GM20000 (cell line): ENCODE measurements around the gene TP53I13.

Source experiments
- DNase-seq: peaks from one replicate; pipeline ENCODE4 v3.0.0; 2012; ENCODE audit warnings: low spot score
- TF ChIP-seq, protein P1 (sequence below): IDR thresholded peaks from 2 replicates; pipeline ENCODE4 v1.5.1; 2012; ENCODE audit warnings: mild to moderate bottlenecking, control low read depth; ENCODE audit errors: extremely low read depth, missing control alignments

The TP53I13 gene

DNA sequence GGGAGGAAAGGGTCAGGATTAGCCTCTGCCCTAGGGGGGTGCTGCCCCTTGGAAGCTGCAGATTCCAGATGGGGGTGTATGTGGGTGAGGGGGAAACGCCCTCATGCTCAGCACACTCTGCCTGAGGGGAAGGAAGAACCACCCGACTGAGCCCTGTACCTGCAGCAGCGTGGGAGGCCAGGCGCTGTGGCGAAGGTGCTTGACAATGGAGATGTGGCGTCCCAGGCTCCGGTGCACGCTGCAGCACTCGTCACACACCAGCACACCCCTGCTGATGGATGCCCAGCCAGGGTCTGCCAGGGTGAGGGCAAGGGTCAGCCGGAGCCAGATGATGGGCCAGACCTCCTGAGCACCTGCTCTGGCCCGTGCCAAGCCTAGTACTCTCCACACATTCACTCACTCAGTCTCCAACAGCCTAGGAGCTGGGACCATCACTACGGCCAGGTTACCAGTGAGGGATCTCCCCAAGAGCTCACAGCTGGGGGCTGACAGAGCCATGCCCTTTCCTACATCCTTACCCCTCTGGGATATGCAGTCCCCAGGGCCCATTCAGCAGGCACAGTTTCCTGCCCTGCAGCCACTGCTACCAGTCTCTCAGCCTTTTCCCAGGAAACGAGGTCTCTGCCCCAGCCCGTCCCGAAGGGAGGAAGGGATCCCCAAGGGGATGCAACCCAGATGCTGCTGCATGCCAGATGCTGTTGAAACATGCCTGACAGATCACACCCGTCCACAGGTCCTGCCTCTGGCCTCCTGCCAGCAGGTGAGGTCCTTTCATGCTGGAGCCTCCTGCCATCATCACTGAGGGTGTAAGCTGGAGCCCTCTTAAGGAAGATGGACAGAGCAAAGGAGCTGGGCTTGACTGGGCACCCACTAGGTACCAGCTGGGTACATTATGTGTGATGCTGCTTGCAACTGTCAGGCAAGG is 15.1 kb downstream of the TP53I13 start:
- no peak for DNase-seq
- TF ChIP-seq, protein P1, sequence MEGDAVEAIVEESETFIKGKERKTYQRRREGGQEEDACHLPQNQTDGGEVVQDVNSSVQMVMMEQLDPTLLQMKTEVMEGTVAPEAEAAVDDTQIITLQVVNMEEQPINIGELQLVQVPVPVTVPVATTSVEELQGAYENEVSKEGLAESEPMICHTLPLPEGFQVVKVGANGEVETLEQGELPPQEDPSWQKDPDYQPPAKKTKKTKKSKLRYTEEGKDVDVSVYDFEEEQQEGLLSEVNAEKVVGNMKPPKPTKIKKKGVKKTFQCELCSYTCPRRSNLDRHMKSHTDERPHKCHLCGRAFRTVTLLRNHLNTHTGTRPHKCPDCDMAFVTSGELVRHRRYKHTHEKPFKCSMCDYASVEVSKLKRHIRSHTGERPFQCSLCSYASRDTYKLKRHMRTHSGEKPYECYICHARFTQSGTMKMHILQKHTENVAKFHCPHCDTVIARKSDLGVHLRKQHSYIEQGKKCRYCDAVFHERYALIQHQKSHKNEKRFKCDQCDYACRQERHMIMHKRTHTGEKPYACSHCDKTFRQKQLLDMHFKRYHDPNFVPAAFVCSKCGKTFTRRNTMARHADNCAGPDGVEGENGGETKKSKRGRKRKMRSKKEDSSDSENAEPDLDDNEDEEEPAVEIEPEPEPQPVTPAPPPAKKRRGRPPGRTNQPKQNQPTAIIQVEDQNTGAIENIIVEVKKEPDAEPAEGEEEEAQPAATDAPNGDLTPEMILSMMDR = no peak

DNA sequence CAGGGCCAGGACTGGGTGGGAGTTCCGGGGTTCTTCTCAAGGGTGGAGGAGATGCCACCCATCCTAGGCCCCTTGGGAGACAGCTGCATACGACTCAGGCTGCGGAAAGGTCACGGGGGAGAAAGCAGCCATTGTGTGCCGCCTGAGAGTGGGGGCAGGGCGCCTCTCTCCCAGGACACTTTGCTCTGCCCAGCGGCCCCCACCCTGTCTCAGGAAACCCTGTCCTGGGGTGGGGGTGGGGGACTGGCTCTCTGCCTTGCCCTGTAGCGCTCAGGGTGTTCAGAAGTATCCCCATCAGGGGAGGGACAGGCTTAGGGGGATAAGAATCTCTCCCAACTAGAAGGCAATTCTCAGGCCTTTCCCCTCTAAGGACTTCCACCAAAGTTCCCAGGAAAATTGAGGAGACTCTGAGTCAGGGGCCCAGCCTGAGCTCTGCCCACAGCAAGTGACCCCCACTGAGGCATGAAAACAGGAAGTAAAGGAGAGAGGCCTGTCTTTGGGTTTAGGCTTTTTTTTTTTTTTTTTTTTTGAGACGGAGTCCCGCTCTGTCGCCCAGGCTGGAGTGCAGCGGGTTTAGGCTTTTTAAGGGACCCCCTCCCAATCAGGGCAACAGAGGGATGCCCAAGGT is 16.1 kb downstream of the TP53I13 start:
- TF ChIP-seq, protein P1 = no peak
- no peak for DNase-seq

DNA sequence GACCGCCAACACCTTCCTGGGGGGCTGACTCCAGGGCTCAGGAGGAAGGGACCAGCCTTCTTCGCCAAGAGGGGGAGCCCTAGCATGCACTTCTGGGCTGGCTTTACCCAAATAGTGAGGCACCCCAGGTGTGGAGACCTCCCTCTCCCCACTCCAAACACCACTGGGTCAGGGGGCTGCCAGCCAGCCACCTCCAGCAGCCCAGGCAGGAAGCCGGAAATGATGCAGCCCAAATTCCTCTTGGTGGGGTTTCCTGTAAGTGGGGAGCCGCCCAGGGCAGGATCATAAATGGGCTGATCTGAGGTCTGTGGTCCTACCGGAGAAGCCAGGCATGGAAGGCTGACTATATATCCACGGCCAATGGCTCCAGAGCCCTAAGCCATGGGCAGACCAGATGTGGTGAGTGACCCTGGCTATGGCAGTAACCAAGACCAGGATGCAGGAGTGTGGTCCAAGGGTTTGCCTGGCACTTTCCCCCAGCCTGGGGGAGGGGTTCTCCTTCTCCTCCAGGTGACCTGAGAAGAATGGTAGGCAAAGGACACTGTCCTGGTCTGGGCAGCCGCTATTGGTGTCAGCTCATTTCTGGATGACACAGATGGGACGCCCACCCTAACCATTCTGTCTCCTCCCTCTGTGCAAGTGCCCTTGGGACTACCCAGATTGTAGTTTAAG is 16.7 kb downstream of the TP53I13 start:
- DNase-seq = peak; percentile 61
- TF ChIP-seq, protein P1 = peak; percentile 30

DNA sequence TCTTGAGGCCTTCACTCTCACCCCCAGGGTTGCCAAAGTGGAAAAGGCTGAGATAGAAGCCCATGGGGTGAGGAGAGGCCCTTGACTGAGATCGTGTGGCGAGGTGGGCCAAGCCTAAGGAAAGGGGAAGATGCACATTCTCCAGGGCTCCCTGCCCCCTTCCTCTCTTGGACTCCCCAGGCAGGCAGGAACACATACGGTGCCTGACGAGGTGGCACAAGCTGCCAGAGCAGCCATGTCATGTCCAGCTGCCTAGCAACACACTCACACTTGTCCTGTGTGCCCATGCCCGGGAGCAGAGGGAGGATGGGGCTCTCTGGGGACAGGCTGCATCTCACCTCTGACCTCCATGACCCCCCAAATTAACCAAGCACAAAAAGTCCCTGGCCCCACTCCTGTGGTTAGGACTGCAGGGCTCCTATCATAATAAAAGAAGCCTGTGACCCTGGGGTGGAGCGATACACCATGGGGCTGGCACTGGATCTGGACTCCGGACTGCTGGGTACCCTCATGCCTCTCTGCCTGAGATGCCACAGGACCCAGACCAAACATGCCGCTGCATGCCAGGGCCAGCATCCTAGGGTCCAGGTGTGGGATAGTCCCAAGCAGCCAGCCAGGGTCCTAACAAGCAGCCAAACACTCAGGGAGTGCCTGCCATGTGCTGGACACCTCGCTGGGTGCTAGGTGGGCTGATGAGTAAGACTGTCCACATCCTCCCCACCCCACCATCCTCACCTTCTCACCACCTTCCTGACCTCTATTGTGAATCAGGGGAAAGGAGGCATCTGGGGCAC is 18.4 kb downstream of the TP53I13 start:
- no peak for DNase-seq
- TF ChIP-seq, protein P1 = no peak

DNA sequence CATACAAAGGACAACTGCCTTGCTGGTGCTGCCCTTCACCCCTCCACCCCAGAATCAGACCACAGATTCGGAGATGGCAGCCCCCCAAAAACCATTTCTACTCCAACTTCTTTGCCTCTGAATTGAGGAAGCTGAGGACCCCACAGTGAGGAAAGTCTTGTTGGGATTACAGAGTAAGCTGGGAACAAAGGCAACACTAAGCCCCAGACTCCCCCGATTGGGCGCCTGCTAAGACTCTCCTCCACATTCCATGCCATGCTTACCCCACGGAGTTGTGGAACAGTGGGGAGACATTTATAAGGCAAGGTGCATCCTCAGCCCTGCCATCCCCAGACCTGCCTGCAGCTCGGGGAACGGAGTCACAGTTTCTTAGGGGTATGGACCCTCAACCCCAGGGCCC is 19.1 kb downstream of the TP53I13 start:
- TF ChIP-seq, protein P1 = no peak
- no peak for DNase-seq

DNA sequence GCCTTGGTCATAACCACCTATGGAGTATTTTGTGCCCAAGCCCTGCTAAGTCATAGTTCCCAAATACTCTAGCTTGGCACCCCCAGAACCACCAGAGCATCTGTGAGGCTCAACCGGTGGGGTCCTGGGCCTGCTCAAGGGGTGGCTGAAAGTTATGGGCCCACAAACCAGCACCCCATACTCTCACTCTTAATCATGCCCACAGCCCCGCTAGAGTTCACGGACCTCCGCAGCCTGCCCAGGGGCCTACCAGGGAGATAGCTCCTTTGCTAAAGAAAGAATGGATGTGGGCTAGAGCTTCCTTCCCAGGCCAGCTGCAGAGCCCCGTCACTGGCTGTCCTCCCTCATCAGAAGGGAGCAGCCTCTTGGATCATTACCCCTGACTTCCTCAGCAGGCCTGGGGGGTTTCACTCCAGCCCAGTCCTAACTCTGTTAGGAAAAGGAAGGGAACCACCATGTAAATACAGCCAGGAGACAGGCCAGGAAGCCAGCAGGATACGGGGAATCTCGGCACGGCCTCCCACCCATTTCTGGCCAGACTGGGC is 19.6 kb downstream of the TP53I13 start:
- no peak for DNase-seq

More for the DNA sequence above, 19.6 kb downstream of the TP53I13 start:
- TF ChIP-seq, protein P1 = no peak
